Endothelial cell of umbilical vein (primary cell): ENCODE data around the gene TAF13. TPM values are rescaled to one million over a fixed set of nuclear protein-coding genes. Genes with fewer than 3 reads are reported as not detected.

ENCODE experiments used
- BruUV-seq: library from RNA; stranded (reverse); fragments of 400-500 nt; replicated peaks from 2 replicates; lab custom pipeline; 2021; lab: Mats Ljungman, UMichigan
- CTCF ChIA-PET: fragments of 300-600, 350-600 bp; sonication (Branson Sonifier 250); formaldehyde crosslinking; loops from one replicate; lab custom pipeline; 2021; ENCODE audit warnings: antibody characterized with exemption, inconsistent platforms; lab: Charles Lee
- POLR2A ChIA-PET: fragments of 300-600, 350-600 bp; sonication (Branson Sonifier 250); formaldehyde crosslinking; loops from one replicate; lab custom pipeline; 2021; ENCODE audit warnings: antibody characterized with exemption, inconsistent platforms; lab: Charles Lee
- DNase-seq: peaks from one replicate; pipeline ENCODE4 v3.0.0-alpha.2; 2011; ENCODE audit warnings: low read depth, low spot score
- FAIRE-seq: peaks from 2 replicates; lab custom pipeline; 2011; peaks lifted over from hg19 to GRCh38; lab: Jason Lieb, UNC
- H2AFZ ChIP-seq: 2 replicates; pipeline ENCODE4 v1.6.0; 2012; ENCODE audit warnings: low read depth, low read length, control low read depth, inconsistent platforms
- H3K27ac ChIP-seq: 2 replicates; pipeline ENCODE4 v1.5.1; 2011; ENCODE audit warnings: low read depth, mild to moderate bottlenecking, control low read depth, low read length, moderate library complexity; ENCODE audit not compliant: insufficient read depth
- H3K27me3 ChIP-seq, 2 experiments: 2 replicates each; pipeline versions ENCODE4 v1.6.0 to v1.6.1; 2011; ENCODE audit warnings: low read length in 2 of 2, mixed read lengths in 1 of 2; ENCODE audit not compliant: control insufficient read depth in 2 of 2, insufficient read depth in 2 of 2
- H3K36me3 ChIP-seq, 2 experiments: 2 replicates in 1 of 2; 3 replicates in 1 of 2; pipeline ENCODE4 v1.5.1; 2011; ENCODE audit warnings: low read length in 2 of 2, mild to moderate bottlenecking in 1 of 2, moderate library complexity in 1 of 2; ENCODE audit not compliant: control insufficient read depth in 2 of 2, insufficient read depth in 2 of 2; ENCODE audit errors: extremely low read depth in 1 of 2
- H3K4me1 ChIP-seq: 3 replicates; pipeline ENCODE4 v1.5.1; 2011; ENCODE audit warnings: mild to moderate bottlenecking, low read length; ENCODE audit not compliant: control insufficient read depth, insufficient read depth; ENCODE audit errors: extremely low read depth
- H3K4me2 ChIP-seq: 2 replicates; pipeline ENCODE4 v1.6.1; 2011; ENCODE audit warnings: low read length, control low read depth, mixed read lengths; ENCODE audit not compliant: insufficient read depth
- H3K4me3 ChIP-seq, 3 experiments: fragments of 200-600 bp in 1 of 3; sonication (generic), shearing (Covaris generic) in 1 of 3; replicated peaks in 1 of 3; 2 replicates each; pipeline ENCODE4 v1.5.1; 2011 to 2016; ENCODE audit warnings: control low read depth in 3 of 3, low read length in 3 of 3, mild to moderate bottlenecking in 2 of 3, inconsistent platforms in 1 of 3, low read depth in 1 of 3, moderate library complexity in 1 of 3; ENCODE audit not compliant: insufficient read depth in 1 of 3
- H3K79me2 ChIP-seq: 2 replicates; pipeline ENCODE4 v1.6.0; 2012; ENCODE audit warnings: low read length, inconsistent platforms; ENCODE audit not compliant: control insufficient read depth, insufficient read depth
- H3K9ac ChIP-seq: replicated peaks from 2 replicates; pipeline ENCODE3; 2011; ENCODE audit warnings: low read length, control low read depth; ENCODE audit not compliant: insufficient read depth; ENCODE audit errors: extremely low read depth
- H3K9me1 ChIP-seq: replicated peaks from 3 replicates; pipeline ENCODE4 v1.6.0; 2011; ENCODE audit warnings: mild to moderate bottlenecking, low read length; ENCODE audit not compliant: control insufficient read depth, insufficient read depth; ENCODE audit errors: extremely low read depth
- H3K9me3 ChIP-seq: replicated peaks from 2 replicates; pipeline ENCODE4 v1.5.1; 2012; ENCODE audit warnings: low read length, inconsistent platforms; ENCODE audit not compliant: control insufficient read depth, insufficient read depth
- H4K20me1 ChIP-seq: replicated peaks from 2 replicates; pipeline ENCODE3; 2011; ENCODE audit warnings: mild to moderate bottlenecking, low read length; ENCODE audit not compliant: control insufficient read depth, insufficient read depth; ENCODE audit errors: extremely low read depth
- EZH2 ChIP-seq: IDR thresholded peaks from 2 replicates; pipeline ENCODE4 v1.6.1; 2012; ENCODE audit warnings: borderline replicate concordance, low read depth, mild to moderate bottlenecking, moderate library complexity, low read length, inconsistent platforms; ENCODE audit not compliant: severe bottlenecking
- FOS ChIP-seq: IDR thresholded peaks from 2 replicates; pipeline ENCODE4 v1.6.1; 2011; ENCODE audit warnings: mild to moderate bottlenecking, low read length, moderate library complexity, borderline replicate concordance; ENCODE audit not compliant: insufficient read depth
- GATA2 ChIP-seq: IDR thresholded peaks from 2 replicates; pipeline ENCODE4 v1.7.0; 2011; ENCODE audit warnings: low read depth, mild to moderate bottlenecking, moderate library complexity, mixed read lengths, low read length; ENCODE audit not compliant: insufficient read length, insufficient read depth
- JUN ChIP-seq: IDR thresholded peaks from 2 replicates; pipeline ENCODE4 v1.6.1; 2011; ENCODE audit warnings: borderline replicate concordance, low read depth; ENCODE audit not compliant: insufficient read length, insufficient read depth
- MYC ChIP-seq: IDR thresholded peaks from one replicate; pipeline ENCODE4 v1.6.1; 2011; ENCODE audit warnings: mild to moderate bottlenecking, low read depth, low read length
- POLR2A ChIP-seq: IDR thresholded peaks from 2 replicates; pipeline ENCODE4 v1.6.1; 2012; ENCODE audit warnings: low read depth, mild to moderate bottlenecking, control low read depth, low read length
- POLR2AphosphoS5 ChIP-seq: IDR thresholded peaks from 2 replicates; pipeline ENCODE4 v1.6.1; 2012; ENCODE audit warnings: low read depth, mild to moderate bottlenecking, control low read depth, low read length, moderate library complexity; ENCODE audit not compliant: insufficient read depth
- dilution Hi-C: fragments of 300-500 bp; cut with MboI; formaldehyde crosslinking; loops from one replicate; pipeline ENCODE4 v1.15.0; 2019; ENCODE audit warnings: low sequenced_read_pairs; ENCODE audit not compliant: extremely low pct_ligation_motif_present
- intact Hi-C: fragments of 100-400 bp; cut with micrococcal nuclease; formaldehyde crosslinking; loops from one replicate; pipeline ENCODE4 v1.10.0; 2022
- polyA plus RNA-seq, 4 experiments: library from polyadenylated mRNA; depleted of rRNA in 3 of 4; stranded (reverse) in 3 of 4; unstranded in 1 of 4; fragments of >200 nt; gene quantifications; 2 replicates each; pipeline versions ENCODE4 v1.2.1 to v1.2.3, GENCODE V29; 2011 to 2012; ENCODE audit warnings: missing spikeins in 1 of 4
- total RNA-seq: library from RNA; stranded (reverse); gene quantifications from 2 replicates; pipeline ENCODE4 v1.2.3, GENCODE V29; 2021
- TF ChIP-seq, protein P1 (sequence below): IDR thresholded peaks from 2 replicates; pipeline ENCODE4 v1.6.1; 2011; ENCODE audit not compliant: insufficient read depth, insufficient read length
- TF ChIP-seq, protein P2 (sequence below), 2 donors: IDR thresholded peaks; 1 replicate in 1 of 2; 2 replicates in 1 of 2; pipeline ENCODE4 v1.5.1; 2011; ENCODE audit warnings: low read length in 2 of 2, mild to moderate bottlenecking in 2 of 2, moderate library complexity in 2 of 2, control low read depth in 1 of 2, inconsistent platforms in 1 of 2, low read depth in 1 of 2; ENCODE audit not compliant: insufficient read depth in 1 of 2; ENCODE audit errors: extremely low read depth in 1 of 2

The TAF13 gene
- total and polyA plus RNA-seq, 2 donors (not counting 3 experiments of a cell fraction or from before 2014, with no cell fraction given): 14.8 to 42.3 TPM

DNA sequence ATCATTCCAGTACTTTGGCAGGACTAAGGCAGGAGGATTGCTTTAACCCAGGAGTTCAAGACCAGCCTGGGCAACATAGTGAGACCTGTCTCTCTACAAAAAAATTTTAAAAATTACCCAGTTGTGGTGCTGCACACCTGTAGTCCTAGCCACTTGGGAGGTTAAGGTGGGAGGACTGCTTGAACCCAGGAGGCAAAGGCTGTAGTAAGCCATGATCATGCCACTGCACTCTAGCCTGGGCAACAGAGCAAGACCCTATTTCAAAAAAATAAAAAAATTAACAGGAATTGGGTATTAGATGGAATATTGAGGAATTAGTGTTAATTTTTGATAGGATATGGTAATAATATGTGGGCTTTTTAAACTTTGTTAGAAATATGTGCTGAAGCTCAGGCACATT lies 16.8 kb downstream of the TAF13 start:
- Histone ChIP-seq H3K79me2 (no peaks in the 10 kb centered on the region), H4K20me1 (no peaks in the 10 kb centered on the region), H3K4me2 (no peak overlapping the region), H3K4me1 (no peaks in the 10 kb centered on the region), H2AFZ (no peak overlapping the region), H3K9me1 (no peaks in the 10 kb centered on the region), H3K27ac (no peak overlapping the region), H3K36me3 (no peaks in the 10 kb centered on the region), H3K9me3 (no peaks in the 10 kb centered on the region), H3K4me3 (no peak overlapping the region), H3K9ac (no peak overlapping the region), H3K27me3 (no peaks in the 10 kb centered on the region)
- FAIRE-seq (no peak), DNase-seq (no peak)
- ChIA-PET CTCF (no interaction called here), POLR2A (no interaction called here)
- no TSS peak for BruUV-seq
- dilution Hi-C loops (no loop called here), intact Hi-C loops (no loop called here)
- TF ChIP-seq POLR2AphosphoS5 (no peak), MYC (no peak), EZH2 (no peak), JUN (no peak), FOS (no peak), POLR2A (no peak), GATA2 (no peak)
- TF ChIP-seq, protein P1, sequence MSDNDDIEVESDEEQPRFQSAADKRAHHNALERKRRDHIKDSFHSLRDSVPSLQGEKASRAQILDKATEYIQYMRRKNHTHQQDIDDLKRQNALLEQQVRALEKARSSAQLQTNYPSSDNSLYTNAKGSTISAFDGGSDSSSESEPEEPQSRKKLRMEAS: no peak
- TF ChIP-seq, protein P2, sequence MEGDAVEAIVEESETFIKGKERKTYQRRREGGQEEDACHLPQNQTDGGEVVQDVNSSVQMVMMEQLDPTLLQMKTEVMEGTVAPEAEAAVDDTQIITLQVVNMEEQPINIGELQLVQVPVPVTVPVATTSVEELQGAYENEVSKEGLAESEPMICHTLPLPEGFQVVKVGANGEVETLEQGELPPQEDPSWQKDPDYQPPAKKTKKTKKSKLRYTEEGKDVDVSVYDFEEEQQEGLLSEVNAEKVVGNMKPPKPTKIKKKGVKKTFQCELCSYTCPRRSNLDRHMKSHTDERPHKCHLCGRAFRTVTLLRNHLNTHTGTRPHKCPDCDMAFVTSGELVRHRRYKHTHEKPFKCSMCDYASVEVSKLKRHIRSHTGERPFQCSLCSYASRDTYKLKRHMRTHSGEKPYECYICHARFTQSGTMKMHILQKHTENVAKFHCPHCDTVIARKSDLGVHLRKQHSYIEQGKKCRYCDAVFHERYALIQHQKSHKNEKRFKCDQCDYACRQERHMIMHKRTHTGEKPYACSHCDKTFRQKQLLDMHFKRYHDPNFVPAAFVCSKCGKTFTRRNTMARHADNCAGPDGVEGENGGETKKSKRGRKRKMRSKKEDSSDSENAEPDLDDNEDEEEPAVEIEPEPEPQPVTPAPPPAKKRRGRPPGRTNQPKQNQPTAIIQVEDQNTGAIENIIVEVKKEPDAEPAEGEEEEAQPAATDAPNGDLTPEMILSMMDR (IDR thresholded peaks at IDR 0.05; ENCODE audit: extremely low read depth in 1 of 2, insufficient read depth in 1 of 2, low read depth in 1 of 2, low read length in 2 of 2): no peak
